ENCODE data around the gene REEP5.
A peak's percentile ranks its signal among the peaks of the same experiment; 100 is the strongest.
"Not testable (repeated sequence)": the region's sequence is repeated elsewhere in the genome, so short reads cannot be mapped to it uniquely, and the experiment has no call there.

Gene REEP5

DNA sequence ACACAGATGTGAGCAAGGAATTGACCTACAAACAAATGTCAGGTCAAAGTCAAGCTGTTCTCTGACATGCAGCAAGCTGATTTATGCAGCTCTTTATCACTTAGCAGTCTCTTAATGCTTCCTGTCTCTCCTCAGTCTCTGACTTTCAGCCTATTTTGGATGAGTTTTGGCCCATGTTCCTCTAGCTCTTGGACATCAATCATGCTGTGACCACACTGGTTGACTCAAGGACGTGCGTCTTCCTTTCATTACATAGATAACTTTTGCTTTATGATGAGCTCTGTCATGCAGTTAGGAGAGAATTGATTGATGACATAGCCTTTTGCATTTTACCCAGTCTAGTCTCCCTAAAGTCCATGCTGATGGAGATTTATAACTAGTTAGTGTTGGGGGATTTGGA, 9.4 kb upstream of the REEP5 start:
- DNase-seq, result no peak

DNA sequence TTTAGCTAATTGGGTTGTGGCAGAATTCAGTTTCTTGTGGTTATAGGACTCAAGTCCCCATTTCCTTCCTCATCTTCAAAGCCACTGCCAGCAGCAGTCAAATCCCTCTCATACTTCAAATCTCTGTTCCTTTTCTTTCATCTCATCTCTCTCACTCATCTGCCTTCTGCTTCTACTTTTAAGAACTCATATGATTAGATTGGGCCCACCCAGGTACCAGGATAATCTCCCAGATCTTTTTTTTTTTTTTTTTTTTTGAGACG, 8.0 kb upstream of the REEP5 start:
- DNase-seq, result peak; percentile 68

DNA sequence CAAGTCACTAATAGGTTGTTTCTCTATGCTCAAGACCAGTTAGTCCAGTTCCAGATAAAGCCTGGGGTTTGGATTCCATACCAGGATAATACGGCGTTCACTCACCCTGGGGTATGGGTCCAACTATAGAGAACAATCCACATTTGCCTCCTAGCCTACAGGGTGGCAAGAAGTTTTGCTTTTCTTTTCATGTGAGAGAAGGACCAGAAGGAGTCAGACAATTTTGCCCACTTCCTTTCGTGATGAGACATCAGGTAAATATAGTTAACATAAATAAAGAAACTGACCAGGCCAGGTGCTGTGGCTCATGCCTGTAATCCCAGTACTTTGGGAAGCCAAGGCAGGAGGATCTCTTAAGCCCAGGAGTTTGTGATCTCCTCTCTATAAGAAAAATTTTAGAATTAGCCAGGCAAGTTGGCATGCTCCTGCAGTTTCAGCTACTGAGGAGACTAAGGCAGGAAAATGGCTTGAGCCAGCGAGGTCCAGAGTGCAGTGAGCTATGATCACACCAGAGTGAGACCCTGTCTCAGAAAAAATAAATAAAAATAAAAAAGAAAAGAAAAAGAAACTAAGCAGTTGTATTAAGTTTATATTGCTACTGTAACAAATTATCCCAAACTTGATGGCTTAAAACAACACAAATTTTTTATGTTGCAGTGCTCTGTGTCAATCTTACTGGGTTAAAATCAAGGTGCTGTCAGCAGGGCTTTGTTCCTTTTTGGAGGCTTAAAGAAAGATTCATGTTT, 7.5 kb upstream of the REEP5 start:
- DNase-seq, result peak; percentile 69

DNA sequence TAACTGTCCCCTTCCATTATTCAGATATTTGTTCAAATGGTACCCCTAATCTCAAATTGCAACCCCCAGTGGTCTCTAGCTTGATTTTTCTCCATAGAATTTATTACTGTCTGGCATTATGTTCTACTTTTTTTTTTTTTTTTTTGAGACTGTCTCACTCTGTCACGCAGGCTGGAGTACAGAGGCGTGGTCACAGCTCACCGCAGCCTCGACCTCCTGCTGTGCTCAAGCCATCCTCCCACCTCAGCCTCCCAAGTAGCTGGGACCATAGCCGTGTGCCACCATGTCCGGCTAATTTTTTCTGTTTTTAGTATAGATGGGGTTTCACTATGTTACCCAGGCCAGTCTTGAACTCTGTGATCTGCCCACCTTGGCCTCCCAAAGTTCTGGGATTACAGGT, 2.0 kb upstream of the REEP5 start:
- no peak for DNase-seq

DNA sequence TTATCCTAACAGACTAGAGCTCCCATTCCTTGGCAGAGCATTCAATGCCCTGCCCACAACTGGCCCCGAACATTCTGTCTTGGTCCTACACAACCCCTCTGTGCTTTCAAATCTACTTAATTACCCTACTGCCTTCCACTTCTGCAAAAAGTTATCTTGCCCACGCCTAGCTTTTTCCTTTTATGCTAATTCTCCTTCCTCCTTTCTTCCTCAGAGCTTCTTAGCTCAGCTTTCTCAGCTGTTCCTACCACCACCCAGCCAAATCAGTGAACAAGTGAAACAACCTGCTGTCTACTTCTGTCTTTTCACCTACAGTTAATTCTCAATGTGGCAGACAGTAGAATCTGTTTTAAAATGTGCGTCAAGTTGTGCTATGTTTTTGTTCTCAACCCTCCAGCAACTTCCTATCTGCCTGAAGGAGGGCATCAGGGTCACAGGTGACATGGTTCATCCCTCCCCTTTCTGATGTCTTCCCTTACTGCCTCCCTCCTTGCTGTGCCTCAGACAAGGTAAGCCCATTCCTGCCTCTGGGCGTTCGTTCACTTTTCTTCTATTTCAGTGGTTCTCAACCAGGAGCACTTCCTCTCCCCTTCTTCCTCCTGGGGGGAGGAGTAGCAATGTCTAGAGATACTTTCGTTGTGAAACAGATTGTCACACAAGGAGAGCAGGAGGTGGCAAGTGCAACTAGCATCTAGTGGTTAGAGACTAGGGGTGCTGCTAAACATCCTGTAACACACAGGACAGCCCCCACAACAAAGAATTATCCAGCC, 1.3 kb upstream of the REEP5 start:
- peak; percentile 79 for DNase-seq

DNA sequence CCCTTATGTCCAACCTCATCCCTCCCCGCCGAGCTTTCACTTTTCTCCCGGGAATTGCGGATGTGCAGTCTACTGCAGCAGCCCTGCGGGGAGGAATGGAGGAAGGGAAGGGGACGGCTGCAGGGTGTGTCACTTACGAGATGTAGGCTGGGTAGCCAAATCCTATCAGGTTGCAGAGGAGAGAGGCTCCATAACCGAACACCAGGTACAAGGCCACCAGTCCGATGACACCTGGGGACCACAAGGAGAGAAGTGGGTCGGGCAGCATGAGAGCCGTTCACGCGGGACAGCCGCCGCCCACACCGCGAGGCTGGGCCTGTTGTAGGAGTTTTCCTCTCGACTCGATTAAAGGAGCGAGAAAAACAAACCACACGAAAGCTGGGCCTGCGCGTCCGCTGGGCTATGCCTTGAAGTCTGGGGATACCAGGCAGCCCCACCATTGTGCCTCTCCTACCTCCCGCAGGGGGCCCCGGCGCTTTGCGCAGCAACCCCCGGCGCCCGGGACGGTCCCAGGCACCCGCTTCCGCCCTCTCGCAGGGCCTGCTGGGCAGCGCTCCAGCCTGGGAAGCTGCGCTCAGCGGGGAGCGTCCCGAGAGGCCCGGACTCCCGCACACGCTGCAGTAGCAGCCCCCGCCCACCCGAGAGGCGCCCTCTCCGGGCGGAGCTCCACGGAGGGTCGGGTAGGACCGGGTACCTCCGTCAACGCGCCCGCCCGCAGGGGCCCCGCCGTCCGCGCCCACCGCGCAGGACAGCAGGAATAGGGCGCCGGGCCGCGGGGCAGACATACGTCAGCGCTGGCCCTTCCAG, 798 bp downstream of the REEP5 start:
- peak; percentile 45 for DNase-seq

DNA sequence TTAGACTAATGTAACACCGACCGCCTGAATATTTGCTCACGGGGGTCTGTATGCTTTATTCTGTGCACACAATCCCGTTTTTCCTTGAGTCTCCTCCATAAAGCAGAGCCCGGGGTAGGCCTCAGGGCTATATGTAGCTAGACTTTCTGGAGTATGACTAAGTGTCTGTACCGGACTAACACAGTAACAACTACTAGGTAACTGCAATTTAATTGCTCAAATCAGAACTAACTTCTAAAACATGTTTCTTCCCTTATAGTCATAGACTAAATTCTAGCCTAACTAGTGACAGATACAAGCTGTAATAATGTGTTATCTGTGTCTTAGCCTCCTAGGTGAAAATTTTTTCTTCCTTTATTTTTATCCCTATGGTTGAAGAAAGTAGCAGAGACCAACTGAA, 2.1 kb downstream of the REEP5 start:
- peak; percentile 60 for DNase-seq

DNA sequence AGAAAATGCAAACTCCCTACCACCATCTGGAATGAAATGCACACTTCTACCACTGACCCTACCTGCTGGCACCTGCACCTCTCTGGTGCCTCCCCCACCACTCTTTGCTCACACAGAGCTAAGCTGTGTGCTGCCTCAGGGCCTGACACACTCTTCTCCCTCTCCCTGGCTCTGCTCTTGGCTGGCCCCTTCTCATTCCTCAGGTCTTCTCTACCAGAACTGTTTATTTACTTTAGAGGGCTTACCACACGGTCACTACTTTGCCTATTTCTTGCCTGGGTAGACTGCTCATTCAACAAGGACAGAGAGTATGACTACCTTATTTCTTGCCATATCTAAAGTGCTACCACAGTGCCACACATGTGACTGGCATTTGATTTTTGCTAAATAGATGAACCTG, 3.3 kb downstream of the REEP5 start:
- no peak for DNase-seq

DNA sequence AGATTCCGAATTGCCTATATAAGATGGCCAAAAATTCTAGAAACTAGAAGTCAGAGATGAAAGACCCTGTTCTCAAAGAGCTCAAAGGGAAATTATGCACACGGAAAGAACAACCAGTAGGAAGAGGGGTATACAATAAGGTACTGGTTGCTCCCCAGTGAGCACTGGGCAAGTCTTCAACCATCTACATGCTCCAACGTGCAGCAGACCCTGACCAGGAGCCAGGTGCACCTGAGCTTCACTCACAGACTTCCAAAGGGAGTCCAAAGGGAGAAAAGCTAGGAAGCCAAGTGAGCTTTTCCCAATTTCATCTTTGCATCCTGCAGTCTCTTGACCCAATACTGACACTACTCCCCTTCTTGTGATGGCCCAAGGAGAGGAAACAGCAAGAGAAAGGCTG, 3.9 kb downstream of the REEP5 start:
- no peak for DNase-seq

DNA sequence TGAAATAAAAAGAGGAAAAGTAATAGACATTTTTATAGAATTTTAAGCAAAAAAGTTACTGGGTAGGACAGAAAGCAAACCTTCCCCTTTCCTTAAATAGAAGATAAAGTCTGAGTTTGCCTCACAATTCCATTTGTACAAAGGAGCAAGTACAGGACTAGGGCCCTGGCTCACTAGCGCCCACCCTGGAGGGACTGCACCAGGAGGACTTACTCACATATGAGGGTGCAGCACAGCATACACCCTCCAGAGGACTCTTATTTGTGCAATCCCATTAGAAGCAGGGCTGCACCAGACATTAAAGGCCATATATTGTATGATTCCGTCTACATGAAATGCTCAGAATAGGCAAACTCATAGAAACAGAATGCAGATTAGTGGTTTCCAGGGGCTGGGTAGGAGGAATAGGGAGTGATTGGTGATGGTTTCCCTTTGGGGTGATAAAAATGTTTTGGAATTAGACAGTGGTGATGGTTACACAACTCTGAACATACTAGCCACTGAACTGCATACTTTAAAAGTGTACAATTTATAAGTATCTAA, 4.5 kb downstream of the REEP5 start:
- DNase-seq, result no peak

DNA sequence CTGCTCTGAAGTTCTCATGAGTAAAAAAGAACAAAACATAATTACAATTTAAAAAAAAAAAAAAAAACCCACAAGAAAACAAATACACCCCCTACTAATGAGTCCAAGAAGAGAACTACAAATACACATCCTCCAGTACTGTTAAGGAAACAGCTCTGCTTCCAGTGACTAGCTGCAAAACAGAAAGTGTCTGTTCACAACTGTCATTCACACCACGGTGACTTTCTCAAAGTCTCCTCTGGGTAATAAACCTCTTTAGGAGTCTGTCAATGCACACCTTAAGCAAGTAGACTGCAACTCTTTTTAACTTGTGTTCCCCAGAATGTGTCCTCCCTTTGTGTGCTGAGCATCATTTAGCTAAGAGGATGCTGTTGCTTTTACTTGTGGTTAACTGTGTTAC, 6.2 kb downstream of the REEP5 start:
- peak; percentile 43 for DNase-seq

DNA sequence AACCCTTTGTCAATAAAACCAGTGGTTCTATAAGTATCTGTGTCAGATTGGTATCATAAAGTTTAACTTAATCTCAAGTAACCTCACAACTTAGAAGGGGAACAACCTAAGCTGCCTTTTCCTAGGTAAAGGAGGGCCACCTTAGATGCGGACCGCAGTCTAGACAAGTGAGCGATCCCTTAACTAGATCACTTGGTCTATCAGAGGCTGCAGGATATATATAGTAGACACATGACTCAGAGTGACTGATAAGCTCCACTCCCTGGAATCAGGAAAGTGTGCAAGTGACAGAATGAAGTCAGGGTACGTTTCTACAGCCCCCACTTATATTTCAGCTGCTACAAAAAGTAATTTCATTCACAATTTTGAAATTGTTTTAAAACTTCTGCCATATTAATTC, 7.4 kb downstream of the REEP5 start:
- no peak for DNase-seq

DNA sequence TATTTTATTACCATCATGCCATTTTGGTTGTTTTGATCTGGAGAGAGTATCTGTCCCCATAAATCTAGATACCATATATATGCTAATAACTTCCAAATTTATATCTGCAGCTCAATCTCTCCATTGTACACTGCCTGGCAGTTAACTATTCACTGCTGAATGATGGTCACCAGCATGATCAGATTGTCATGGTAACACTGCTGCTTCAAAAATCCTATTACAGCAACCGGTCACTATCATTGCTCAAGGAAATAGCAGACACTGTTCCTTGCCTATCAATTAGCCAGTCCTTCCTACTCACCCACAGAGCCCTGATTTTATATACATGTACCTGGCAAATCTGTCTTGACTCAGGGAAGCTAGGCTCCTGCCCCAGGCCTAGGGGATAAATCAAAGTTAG, 11.5 kb downstream of the REEP5 start:
- DNase-seq, result no peak

DNA sequence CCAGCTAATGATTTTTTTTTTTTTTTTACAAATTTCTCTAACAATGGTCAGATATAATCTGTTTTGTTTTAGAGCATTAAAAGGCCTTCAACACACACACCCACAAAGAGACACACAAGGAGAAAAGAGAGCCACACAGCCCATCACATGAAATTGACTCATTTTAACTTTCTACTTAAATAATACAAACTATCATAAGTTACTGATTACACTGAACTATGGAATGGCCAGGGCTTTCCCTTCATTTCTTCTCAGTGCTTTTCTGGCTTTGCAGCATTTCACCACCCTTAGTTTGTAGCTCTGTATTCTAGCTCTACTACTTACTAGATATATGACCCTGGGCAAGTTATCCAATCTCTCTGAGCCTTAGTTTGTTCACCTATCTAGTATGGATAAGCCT, 13.2 kb downstream of the REEP5 start:
- no peak for DNase-seq

DNA sequence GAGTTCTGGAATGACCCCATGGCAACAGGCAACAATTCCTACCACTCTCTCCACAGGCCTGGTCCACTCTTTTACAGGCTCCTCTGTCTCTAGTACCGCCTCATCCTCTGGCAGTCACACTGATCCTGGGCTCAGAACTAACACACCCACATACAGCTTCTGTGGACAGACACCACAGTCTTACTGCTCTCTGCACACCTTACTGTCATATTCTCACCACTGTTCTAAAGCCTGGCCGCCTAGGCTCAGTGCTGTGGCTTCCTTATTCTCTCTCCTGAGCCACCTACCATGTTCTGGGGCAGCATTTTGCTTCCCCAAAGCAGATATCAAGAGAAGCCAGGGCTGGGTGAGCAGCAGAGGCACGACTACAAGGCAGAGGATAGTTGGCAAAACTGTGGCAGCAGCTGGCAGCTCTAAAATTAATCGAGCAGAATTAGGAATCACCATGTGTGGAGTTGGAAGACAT, 14.8 kb downstream of the REEP5 start:
- no peak for DNase-seq

DNA sequence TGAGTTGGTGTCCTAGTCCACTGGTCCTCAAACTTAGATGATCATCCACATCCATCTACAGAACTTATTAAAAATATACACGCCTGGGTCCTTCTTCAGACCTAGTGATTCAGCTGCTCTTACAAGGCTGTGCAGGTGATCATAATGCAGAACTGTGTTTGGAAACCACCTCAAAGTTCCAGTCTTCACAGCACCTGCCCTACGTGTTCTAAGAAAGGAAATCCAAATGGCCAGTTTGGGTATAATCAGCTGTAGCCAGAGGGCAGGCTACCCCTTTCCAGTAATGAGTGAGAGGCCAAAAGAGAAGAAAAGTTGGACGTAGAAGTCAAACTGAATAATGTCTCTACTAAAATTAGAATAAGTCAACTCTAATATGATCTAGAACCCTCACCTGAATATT, 15.4 kb downstream of the REEP5 start:
- DNase-seq, result no peak

DNA sequence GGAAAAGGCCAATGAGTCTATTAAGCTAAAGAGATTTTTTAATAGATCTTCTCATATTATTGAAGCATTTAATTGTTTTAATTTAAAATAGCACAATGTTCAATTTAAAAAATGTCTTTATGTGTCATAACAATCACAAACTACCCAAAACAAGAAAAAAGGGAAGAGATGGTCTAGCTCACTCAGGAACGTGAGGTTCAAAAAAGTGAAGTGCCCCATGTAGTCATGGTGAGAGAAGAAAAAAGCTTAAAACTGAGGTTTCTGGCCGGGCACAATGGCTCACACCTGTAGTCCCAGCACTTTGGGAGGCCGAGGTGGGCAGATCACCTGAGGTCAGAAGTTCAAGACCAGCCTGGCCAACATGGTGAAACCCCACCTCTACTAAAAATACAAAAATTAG, 17.0 kb downstream of the REEP5 start:
- DNase-seq, result not testable (repeated sequence)

DNA sequence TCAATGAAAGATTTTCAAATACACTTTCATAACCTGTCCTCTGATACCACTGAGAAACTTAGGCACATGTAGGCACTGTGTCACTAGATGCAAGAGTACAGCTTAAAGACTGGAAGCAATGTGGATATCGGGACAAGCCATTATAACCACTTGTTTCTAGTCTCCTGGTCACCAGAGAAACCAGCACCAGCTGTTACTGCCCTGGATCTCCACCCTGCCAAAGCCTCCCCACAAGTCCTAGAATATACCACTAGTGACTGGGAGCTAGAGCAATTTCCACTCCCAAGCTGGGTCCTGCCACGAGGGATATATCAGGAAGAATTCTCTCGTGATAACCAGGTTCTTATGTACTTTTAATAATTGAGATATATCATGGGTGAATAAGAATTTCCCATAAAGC, 19.5 kb downstream of the REEP5 start:
- DNase-seq, result no peak

DNA sequence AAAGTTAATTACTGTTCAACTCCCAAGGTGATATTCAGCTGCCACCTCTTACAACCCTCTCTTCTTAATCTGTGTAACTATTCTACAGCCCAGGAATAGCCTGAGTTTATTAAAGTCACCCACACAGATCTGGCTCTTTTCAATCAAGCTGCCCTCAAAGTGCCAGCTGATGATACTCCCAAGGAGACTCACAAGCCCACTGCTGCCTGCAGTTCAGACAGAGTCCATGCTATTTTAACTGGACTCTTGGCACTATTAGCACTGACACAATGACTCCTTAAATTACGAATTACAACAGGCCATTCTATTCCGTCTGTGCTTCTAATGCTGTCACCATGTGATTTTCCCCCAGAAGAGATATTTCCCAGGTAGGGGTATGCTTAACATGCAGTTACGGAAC, 26.3 kb downstream of the REEP5 start:
- DNase-seq, result no peak

DNA sequence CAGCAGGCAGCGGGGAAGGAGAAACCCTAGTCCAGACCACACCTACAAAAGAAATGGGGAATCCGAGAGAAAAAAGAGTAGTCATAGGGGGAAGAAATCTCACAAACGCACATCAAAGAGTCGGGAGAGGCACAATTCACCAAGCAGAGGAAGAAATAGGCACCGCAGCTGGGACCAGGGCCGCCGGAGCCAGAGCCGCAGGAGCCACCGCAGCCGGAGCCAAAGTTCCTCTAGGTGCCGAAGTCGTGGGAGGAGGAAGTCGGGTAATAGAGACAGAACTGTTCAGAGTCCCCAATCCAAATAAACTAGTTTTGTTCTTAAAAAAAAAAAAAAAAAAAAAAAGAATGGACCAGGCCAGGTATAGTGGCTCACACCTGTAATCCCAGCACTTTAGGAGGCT, 29.3 kb downstream of the REEP5 start:
- DNase-seq, result no peak

DNA sequence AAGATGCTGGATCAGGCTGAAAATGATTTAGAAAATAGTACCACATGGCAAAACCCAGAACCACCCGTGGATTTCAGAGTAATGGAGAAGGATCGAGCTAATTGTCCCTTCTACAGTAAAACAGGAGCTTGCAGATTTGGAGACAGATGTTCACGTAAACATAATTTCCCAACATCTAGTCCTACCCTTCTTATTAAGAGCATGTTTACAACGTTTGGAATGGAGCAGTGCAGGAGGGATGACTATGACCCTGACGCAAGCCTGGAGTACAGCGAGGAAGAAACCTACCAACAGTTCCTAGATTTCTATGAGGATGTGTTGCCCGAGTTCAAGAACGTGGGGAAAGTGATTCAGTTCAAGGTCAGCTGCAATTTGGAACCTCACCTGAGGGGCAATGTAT, 30.0 kb downstream of the REEP5 start:
- DNase-seq, result not testable (repeated sequence)

DNA sequence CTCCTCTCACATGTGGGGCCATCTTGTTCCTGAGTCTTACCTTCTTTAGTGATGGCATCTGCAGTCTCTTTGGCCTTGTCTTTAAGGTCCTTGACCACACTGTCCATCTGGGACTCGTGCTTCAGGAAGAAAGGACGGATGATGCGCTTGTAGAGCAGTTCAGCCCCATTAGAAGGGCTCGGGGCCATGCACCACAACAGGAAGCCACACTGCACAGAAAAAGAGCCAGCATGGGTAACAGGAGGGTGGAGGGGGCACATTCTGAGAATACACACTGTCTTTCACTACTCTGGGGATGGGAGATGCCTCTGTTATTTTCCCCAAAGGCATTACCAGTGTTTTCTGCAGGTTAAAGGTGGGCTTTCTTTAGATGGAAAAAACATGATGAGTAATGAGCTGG, 35.1 kb downstream of the REEP5 start:
- DNase-seq, result no peak

DNA sequence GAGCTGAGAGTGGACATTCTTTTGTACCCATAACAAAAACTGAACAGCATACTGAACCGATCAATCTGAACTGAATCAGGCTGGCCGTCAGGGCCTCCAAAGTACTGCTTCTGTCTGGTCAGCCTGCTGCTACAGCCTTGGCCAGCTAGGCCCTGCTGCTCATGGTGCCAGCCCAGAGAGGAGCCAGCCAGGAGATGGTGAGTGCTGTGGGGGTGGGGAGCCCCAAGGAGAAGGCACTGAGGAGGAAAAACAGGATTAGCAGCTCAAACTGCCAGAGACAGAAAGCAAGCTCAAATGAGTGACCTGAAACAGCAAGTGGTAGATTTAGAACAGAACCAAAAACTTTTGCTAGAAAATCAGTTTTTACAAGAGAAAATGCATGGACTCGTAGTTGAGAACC, 37.0 kb downstream of the REEP5 start:
- no peak for DNase-seq

DNA sequence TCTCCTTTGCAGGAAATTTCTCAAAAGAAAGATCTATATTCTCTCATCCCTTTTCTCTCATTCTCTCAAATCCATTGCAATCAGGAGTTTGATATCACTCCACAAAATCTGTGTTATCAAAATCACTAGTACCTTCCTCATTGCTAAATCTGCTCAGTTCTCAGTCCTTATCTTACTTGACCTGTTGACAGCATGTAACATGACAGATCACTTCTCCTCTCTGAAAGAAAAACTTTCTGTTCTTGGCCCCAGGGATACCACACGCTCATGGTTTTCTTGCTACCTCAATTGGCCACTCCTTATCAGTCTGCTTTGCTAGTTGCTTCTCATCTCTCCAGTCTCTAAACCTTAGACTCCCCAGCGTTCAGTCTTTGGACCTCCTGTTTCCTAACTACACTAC, 38.8 kb downstream of the REEP5 start:
- DNase-seq, result no peak
